ENCODE data around the gene PLCH2.

DNA sequence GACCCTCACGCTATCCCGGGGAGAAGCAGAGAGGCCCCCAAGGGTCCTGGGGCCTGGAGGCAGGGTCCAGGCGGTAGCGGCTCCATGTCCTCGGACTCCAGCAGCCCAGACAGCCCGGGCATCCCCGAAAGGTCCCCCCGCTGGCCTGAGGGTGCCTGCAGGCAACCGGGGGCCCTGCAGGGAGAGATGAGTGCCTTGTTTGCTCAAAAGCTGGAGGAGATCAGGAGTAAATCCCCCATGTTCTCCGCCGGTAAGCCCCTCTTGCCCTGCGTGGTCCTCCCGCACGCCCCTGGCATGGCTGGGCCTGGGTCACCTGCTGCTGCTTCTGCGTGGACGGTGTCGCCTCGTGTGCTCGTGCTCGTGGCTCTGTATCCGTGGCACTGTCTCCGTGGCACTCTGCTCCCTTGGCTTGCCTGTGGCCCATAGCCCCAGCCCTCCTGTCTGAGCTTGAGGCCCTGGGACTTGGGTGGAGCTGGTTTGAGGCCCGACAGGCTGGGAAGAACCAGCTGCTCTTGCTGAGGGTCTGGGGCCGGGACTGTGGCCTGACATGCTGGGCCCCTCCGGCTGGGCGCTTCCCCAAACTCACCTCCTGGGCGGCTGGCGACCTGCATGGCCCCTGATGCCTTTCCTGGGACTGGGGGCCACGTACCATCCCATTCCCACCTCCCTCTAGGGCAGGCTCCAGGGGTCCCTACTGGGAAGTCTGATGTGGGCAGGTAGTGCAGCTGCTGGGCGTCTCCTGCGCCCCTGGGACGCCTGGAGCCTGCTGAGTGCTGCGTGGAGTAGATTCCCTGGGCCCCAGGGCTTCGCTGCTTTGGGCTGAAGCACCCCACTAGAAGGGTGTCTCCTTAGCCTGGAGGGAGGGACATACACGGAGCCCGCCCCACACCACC, 26.8 kb downstream of the PLCH2 start:
- TF ChIP-seq CTCF (conservative IDR thresholded peaks at IDR 0.05; ENCODE audit: low read length): no peak
- no peak for TF ChIP-seq EZH2phosphoT487 (IDR thresholded peaks at IDR 0.05; ENCODE audit: borderline replicate concordance)
